ENCODE measurements around the gene LGALS7.

DNA sequence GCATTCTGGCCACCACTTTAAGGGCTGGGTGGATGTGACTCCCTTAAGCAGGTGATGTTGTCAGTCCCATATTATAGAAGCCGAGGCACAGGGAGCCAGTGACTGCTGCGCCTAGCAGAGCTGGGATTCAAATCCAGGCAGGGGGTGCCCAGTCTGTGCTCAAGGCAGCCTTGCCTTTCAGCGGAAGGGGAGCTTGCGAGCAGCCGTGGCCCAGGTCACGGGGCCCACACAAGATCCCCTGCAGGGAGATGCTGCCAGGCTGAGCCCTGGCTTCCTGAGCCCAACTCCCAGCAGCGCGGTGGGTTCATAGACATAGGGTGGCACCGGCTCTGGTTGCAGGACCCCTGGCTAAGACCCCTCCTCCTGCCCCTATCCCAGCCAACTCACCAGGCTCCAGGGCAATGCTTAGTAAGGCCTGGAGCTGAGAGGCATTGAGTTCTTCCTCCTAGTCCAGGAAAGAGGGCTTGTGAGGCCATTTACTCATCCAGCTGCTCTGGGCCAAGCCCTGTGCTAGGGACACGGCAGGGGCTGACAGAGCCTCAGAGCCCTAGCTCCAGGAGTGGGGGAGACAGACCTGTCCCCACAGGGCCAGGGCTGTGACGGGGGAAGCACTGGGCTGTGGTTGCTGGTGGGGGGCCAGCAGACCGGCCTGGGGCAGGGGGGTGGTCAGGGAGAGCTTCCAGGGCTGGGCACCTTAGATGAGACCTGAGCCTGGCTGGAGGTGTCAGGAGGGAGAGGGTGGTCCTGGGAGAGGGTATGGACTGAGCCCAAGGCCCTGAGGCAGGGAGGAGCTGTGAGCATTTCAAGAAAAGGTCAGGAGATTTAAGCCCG lies 38.7 kb downstream of the LGALS7 start:
- TF ChIP-seq POLR2A (IDR thresholded peaks at IDR 0.05) (no peak), CTCF (IDR thresholded peaks at IDR 0.05) (no peak)
